PC-3 (cell line): ENCODE measurements around the gene FGD3.

Experiments used
- CTCF ChIP-seq: fragments of 300-600 bp; sonication (generic); conservative IDR thresholded peaks from 2 replicates; pipeline ENCODE4 v1.5.1; 2017; ENCODE audit warnings: antibody characterized with exemption, low read depth, mild to moderate bottlenecking, low read length
- EZH2 ChIP-seq: fragments of 300-600 bp; sonication (generic); IDR thresholded peaks from one replicate; pipeline ENCODE4 v1.6.1; 2017; ENCODE audit warnings: antibody characterized with exemption, mild to moderate bottlenecking, low read length; ENCODE audit not compliant: unreplicated experiment
- EZH2phosphoT487 ChIP-seq: fragments of 300-600 bp; sonication (generic); IDR thresholded peaks from 2 replicates; pipeline ENCODE4 v1.6.1; 2018; ENCODE audit warnings: mild to moderate bottlenecking, antibody characterized with exemption, low read length, borderline replicate concordance

GRCh38 chr9:93022721-93023520 is 75.6 kb downstream of the FGD3 start:
- TF ChIP-seq EZH2phosphoT487: no peak
- no peak for TF ChIP-seq CTCF
- TF ChIP-seq EZH2: no peak
